GM18517 (cell line): Measurements from ENCODE around the gene FARP1.

Experiments used
- ATAC-seq: cut with Tn5 transposase; IDR thresholded peaks from one replicate; pipeline ENCODE4 v1.9.1; 2021; ENCODE audit warnings: mild to moderate bottlenecking, moderate library complexity; ENCODE audit not compliant: unreplicated experiment

Gene FARP1

GRCh38 chr13:98279473-98280175, 136.7 kb downstream of the FARP1 start:
- no peak for ATAC-seq

- ATAC-seq, result no peak
These were observed 137.2 kb downstream of the FARP1 start for GRCh38 chr13:98280176-98280510.

- ATAC-seq, result no peak
These were observed 141.8 kb downstream of the FARP1 start for GRCh38 chr13:98284679-98285078.

- no peak for ATAC-seq
These were observed 142.4 kb downstream of the FARP1 start for GRCh38 chr13:98285317-98285716.

GRCh38 chr13:98285852-98286594, 143.1 kb downstream of the FARP1 start:
- no peak for ATAC-seq

- no peak for ATAC-seq
These were observed 143.9 kb downstream of the FARP1 start for GRCh38 chr13:98286799-98287198.

- ATAC-seq, result no peak
These were observed 145.3 kb downstream of the FARP1 start for GRCh38 chr13:98288211-98288610.

- no peak for ATAC-seq
These were observed 146.5 kb downstream of the FARP1 start for GRCh38 chr13:98289339-98289945.

- no peak for ATAC-seq
These were observed 147.4 kb downstream of the FARP1 start for GRCh38 chr13:98290261-98290660.

GRCh38 chr13:98291658-98292057, 148.8 kb downstream of the FARP1 start:
- no peak for ATAC-seq

- ATAC-seq, result no peak
These were observed 150.2 kb downstream of the FARP1 start for GRCh38 chr13:98293103-98293502.

- ATAC-seq, result no peak
These were observed 150.8 kb downstream of the FARP1 start for GRCh38 chr13:98293570-98294142.

- ATAC-seq, result no peak
These were observed 152.5 kb downstream of the FARP1 start for GRCh38 chr13:98295371-98295770.

GRCh38 chr13:98297051-98297450, 154.2 kb downstream of the FARP1 start:
- ATAC-seq, result no peak

GRCh38 chr13:98297745-98298144, 154.9 kb downstream of the FARP1 start:
- ATAC-seq, result no peak

GRCh38 chr13:98298599-98298998, 155.7 kb downstream of the FARP1 start:
- ATAC-seq, result no peak

GRCh38 chr13:98299235-98299965, 156.5 kb downstream of the FARP1 start:
- ATAC-seq, result no peak

- ATAC-seq, result no peak
These were observed 157.1 kb downstream of the FARP1 start for GRCh38 chr13:98299966-98300350.

GRCh38 chr13:98300956-98301641, 158.2 kb downstream of the FARP1 start:
- ATAC-seq, result no peak

GRCh38 chr13:98301721-98302120, 158.8 kb downstream of the FARP1 start:
- ATAC-seq, result no peak

- ATAC-seq, result no peak
These were observed 161.0 kb downstream of the FARP1 start for GRCh38 chr13:98303858-98304257.
